ENCODE measurements around the gene KIF2A. TPM values are rescaled to one million over a fixed set of nuclear protein-coding genes. Genes with fewer than 3 reads are reported as not detected.

KIF2A gene
- total RNA-seq, 1 experiment from 2014 or later: 42.9 TPM

GRCh38 chr5:62371409-62371808 lies 65.4 kb downstream of the KIF2A start:
- Histone ChIP-seq H4K20me1 (ENCODE audit: insufficient read depth) (no peaks in the 10 kb centered on the region), H3K9me2 (ENCODE audit: insufficient read depth) (no peaks in the 10 kb centered on the region), H3K27me3 (ENCODE audit: insufficient read depth, low read length) (no peaks in the 10 kb centered on the region), H3K4me1 (ENCODE audit: control insufficient read depth in 1 of 2, insufficient read depth in 2 of 2, low read length in 2 of 2) (peaks cover 6 to 19% of the 10 kb centered on the region in 2 experiments), H3K36me3 (ENCODE audit: control insufficient read depth in 1 of 2, insufficient read depth in 2 of 2, low read length in 2 of 2) (peaks cover 0 to 7% of the 10 kb centered on the region in 2 experiments; a peak in 2 of 4 replicates), H2AFZ (ENCODE audit: low read depth, low read length, poor library complexity, severe bottlenecking) (no peak overlapping the region), H3K4me3 (replicated peaks in 1 of 2; ENCODE audit: low read depth in 1 of 2, low read length in 2 of 2) (no peak overlapping the region), H3K27ac (ENCODE audit: low read depth, low read length) (no peak overlapping the region), H3K79me2 (ENCODE audit: insufficient read depth, low read length) (no peaks in the 10 kb centered on the region), H3K9ac (ENCODE audit: low read length) (no peak overlapping the region), H3K4me2 (ENCODE audit: low read length) (no peak overlapping the region), H3K9me3 (ENCODE audit: control insufficient read depth in 1 of 2, insufficient read depth in 1 of 2, low read depth in 1 of 2, low read length in 2 of 2) (no peaks in the 10 kb centered on the region)
- POLR2A ChIA-PET: no interaction called here
- no TSS peak for BruUV-seq (replicated peaks)
- CTCF ChIA-PET: no interaction called here
- TF ChIP-seq CEBPB (IDR thresholded peaks at IDR 0.05; ENCODE audit: low read depth): no peak
- TF ChIP-seq CBX3 (IDR thresholded peaks at IDR 0.05; ENCODE audit: low read depth): no peak
- no peak for TF ChIP-seq ELF1 (IDR thresholded peaks at IDR 0.05; ENCODE audit: borderline replicate concordance, low read depth)
- no peak for TF ChIP-seq EZH2phosphoT487 (IDR thresholded peaks at IDR 0.05; ENCODE audit: borderline replicate concordance)
- no peak for TF ChIP-seq TCF7L2 (IDR thresholded peaks at IDR 0.05; ENCODE audit: borderline replicate concordance, extremely low read depth, insufficient read depth, insufficient read length)
- TF ChIP-seq SP1 (IDR thresholded peaks at IDR 0.05; ENCODE audit: low read depth): no peak
- TF ChIP-seq RAD21 (IDR thresholded peaks at IDR 0.05; ENCODE audit: low read depth): no peak
- TF ChIP-seq SIN3A (IDR thresholded peaks at IDR 0.05; ENCODE audit: low read depth): no peak
- TF ChIP-seq ZFX (IDR thresholded peaks at IDR 0.05): no peak
- TF ChIP-seq EGR1 (IDR thresholded peaks at IDR 0.05; ENCODE audit: low read depth): no peak
- TF ChIP-seq SRF (IDR thresholded peaks at IDR 0.05; ENCODE audit: low read depth): no peak
- TF ChIP-seq YY1 (IDR thresholded peaks at IDR 0.05; ENCODE audit: extremely low read depth, insufficient replicate concordance, low read depth, low read length): no peak
- no peak for TF ChIP-seq POLR2AphosphoS5 (IDR thresholded peaks at IDR 0.05; ENCODE audit: low read depth, low read length)
- TF ChIP-seq ZNF274 (IDR thresholded peaks at IDR 0.05; ENCODE audit: low read depth, low read length): no peak
- TF ChIP-seq, protein P1, sequence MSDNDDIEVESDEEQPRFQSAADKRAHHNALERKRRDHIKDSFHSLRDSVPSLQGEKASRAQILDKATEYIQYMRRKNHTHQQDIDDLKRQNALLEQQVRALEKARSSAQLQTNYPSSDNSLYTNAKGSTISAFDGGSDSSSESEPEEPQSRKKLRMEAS (IDR thresholded peaks at IDR 0.05): no peak
- no peak for TF ChIP-seq FOSL1 (IDR thresholded peaks at IDR 0.05; ENCODE audit: low read depth)
- DNase-seq (ENCODE audit: low read depth, low spot score): no peak
- RAD21 ChIA-PET (ENCODE audit: low non-redundant PET in 1 of 2, low total read pairs in 2 of 2, uncharacterized antibody in 2 of 2, unreplicated experiment in 2 of 2): no interaction called here
- no peak for ATAC-seq
- intact Hi-C loops (cut with micrococcal nuclease): no loop called here

Measured in HCT116 (cell line).